CD8-positive, alpha-beta memory T cell (primary cell): ENCODE results near the gene SCLY. TPM values are rescaled to one million over a fixed set of nuclear protein-coding genes. Genes with fewer than 3 reads are reported as not detected.
A peak's percentile ranks its signal among the peaks of the same experiment; 100 is the strongest.
"Not testable (repeated sequence)": the region's sequence is repeated elsewhere in the genome, so short reads cannot be mapped to it uniquely, and the experiment has no call there.

Source experiments
- CTCF ChIA-PET: fragments of 350-600 bp; sonication (Branson Sonifier 250); formaldehyde crosslinking; loops from one replicate; lab custom pipeline; 2021; ENCODE audit warnings: antibody characterized with exemption; lab: Charles Lee
- POLR2A ChIA-PET: fragments of 350-600 bp; sonication (Branson Sonifier 250); formaldehyde crosslinking; loops from one replicate; lab custom pipeline; 2021; ENCODE audit warnings: antibody characterized with exemption; lab: Charles Lee
- DNase-seq, 5 donors: peaks; one replicate each; pipeline versions ENCODE4 v3.0.0 to v3.0.0-alpha.2; 2020 to 2022; ENCODE audit warnings: mixed read lengths in 1 of 5
- H3K27ac ChIP-seq: one replicate; pipeline ENCODE4 v1.7.0; 2013; ENCODE audit warnings: low read depth, mild to moderate bottlenecking, low read length, moderate library complexity
- H3K27me3 ChIP-seq: 2 replicates; pipeline ENCODE4 v1.7.0; 2013; ENCODE audit warnings: low read length, mild to moderate bottlenecking; ENCODE audit not compliant: insufficient read depth, poor library complexity, severe bottlenecking
- H3K36me3 ChIP-seq: 2 replicates; pipeline ENCODE4 v1.7.0; 2013; ENCODE audit warnings: mild to moderate bottlenecking, low read length, moderate library complexity; ENCODE audit not compliant: insufficient read depth
- H3K4me1 ChIP-seq: 2 replicates; pipeline ENCODE4 v1.7.0; 2013; ENCODE audit warnings: mild to moderate bottlenecking, low read length, moderate library complexity; ENCODE audit not compliant: insufficient read depth
- H3K4me3 ChIP-seq: 2 replicates; pipeline ENCODE4 v1.7.0; 2013; ENCODE audit warnings: mild to moderate bottlenecking, low read length
- H3K9me3 ChIP-seq: 2 replicates; pipeline ENCODE4 v1.7.0; 2013; ENCODE audit warnings: mild to moderate bottlenecking, low read length
- H3K27ac Mint-ChIP-seq, 8 donors: one replicate each; pipeline ENCODE4 v1.8.0; 2020 to 2021; ENCODE audit warnings: mixed read lengths in 8 of 8, mild to moderate bottlenecking in 6 of 8, inconsistent platforms in 3 of 8, moderate library complexity in 3 of 8
- H3K27me3 Mint-ChIP-seq, 2 donors: one replicate each; pipeline ENCODE4 v1.8.0; 2020 to 2021; ENCODE audit warnings: mixed read lengths in 2 of 2, mild to moderate bottlenecking in 1 of 2, moderate library complexity in 1 of 2
- H3K36me3 Mint-ChIP-seq, 3 donors: one replicate each; pipeline ENCODE4 v1.8.0; 2020 to 2021; ENCODE audit warnings: mixed read lengths in 3 of 3, inconsistent platforms in 1 of 3, mild to moderate bottlenecking in 1 of 3
- H3K4me1 Mint-ChIP-seq, 3 donors: one replicate each; pipeline ENCODE4 v1.8.0; 2020 to 2021; ENCODE audit warnings: mixed read lengths in 3 of 3, inconsistent platforms in 1 of 3, mild to moderate bottlenecking in 1 of 3
- H3K4me3 Mint-ChIP-seq, 7 donors: one replicate each; pipeline ENCODE4 v1.8.0; 2020 to 2021; ENCODE audit warnings: mixed read lengths in 7 of 7, mild to moderate bottlenecking in 6 of 7, moderate library complexity in 4 of 7, inconsistent platforms in 2 of 7
- H3K9me3 Mint-ChIP-seq, 5 donors: one replicate each; pipeline ENCODE4 v1.8.0; 2020 to 2022; ENCODE audit warnings: mixed read lengths in 5 of 5, mild to moderate bottlenecking in 3 of 5, moderate library complexity in 2 of 5, inconsistent platforms in 1 of 5
- polyA plus RNA-seq: library from polyadenylated mRNA; unstranded; fragments of 300-500 nt; fragmentation: Illumina TruSeq; gene quantifications from one replicate; pipeline ENCODE4 v1.2.3, GENCODE V29; 2021
- total RNA-seq, 2 experiments: library from RNA; stranded (reverse); gene quantifications; one replicate each; pipeline ENCODE4 v1.2.3, GENCODE V29; 2021

SCLY gene
- total and polyA plus RNA-seq, 3 experiments from 2014 or later = 16.1 to 70.5 (median 64.8) TPM

DNA sequence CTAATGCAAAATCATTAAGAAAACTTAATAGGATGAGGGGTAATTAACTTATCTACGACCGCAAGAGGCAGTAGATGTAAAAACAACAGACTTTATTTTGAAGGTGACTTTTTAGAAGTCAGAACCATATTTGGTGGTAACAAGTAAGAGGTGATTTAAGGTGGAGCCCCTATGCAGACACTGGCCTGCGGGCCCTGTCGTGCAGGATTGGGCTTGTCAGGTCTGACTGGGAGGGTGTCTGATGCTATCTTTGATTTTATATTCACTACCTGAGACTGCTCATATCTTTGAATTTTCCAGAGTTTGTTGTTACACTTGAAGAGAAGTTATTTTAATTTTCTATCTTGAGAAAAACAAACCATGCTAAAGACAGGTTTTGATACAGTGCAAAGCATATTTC is 29.1 kb upstream of the SCLY start:
- H3K4me1 Mint-ChIP-seq = no peaks in the 10 kb centered on the region

DNA sequence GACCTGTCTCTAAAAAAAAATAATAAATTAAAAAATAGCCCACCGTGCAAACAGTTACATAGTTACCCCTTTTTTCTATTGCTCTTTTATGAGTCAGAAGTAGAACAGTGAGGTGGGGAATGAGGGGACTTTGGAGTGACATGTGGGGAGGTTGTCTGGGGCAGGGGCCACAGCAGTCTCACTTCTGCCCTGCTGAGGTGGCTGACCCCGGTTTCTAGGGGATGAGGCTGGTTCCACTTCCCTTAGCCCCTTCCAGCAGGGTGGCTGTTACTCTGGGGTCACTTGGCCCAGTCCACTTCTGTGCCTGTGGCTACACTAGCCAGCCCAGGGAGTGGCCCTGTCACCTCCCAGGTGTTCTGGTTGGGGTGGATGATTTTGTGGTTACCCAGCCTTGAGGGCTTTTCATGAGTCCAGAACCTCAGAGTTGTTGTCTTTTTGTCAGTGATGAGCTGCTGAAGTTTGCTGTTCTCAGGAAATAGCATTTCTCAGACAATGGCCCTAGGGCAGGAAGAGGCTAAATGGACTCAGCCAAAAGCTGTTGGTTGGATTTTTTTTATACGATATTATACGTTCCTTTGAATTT is 28.0 kb upstream of the SCLY start:
- Mint-ChIP-seq H3K9me3 (no peaks in the 10 kb centered on the region), H3K27me3 (no peaks in the 10 kb centered on the region), H3K4me1 (no peaks in the 10 kb centered on the region), H3K27ac (no peak overlapping the region), H3K36me3 (peaks cover 4 to 75% (median 25%) of the 10 kb centered on the region in 3 donors), H3K4me3 (no peak overlapping the region)
- POLR2A ChIA-PET = no interaction called here
- no peak for DNase-seq
- Histone ChIP-seq H3K4me1 (no peaks in the 10 kb centered on the region), H3K9me3 (no peaks in the 10 kb centered on the region), H3K36me3 (peaks cover 27% of the 10 kb centered on the region), H3K4me3 (no peak overlapping the region), H3K27ac (no peak overlapping the region), H3K27me3 (no peaks in the 10 kb centered on the region)
- CTCF ChIA-PET = no interaction called here

More for the DNA sequence above, 29.1 kb upstream of the SCLY start:
- no peak for DNase-seq
- CTCF ChIA-PET = no interaction called here
- no peaks in the 10 kb centered on the region for H3K4me1 ChIP-seq
- H3K36me3 Mint-ChIP-seq = peaks cover 4 to 73% (median 29%) of the 10 kb centered on the region in 3 donors
- H3K4me3 ChIP-seq = no peak overlapping the region
- no peaks in the 10 kb centered on the region for H3K9me3 ChIP-seq
- POLR2A ChIA-PET = no interaction called here
- H3K27me3 Mint-ChIP-seq = no peaks in the 10 kb centered on the region
- no peaks in the 10 kb centered on the region for H3K9me3 Mint-ChIP-seq
- no peak overlapping the region for H3K27ac Mint-ChIP-seq
- no peaks in the 10 kb centered on the region for H3K27me3 ChIP-seq
- H3K27ac ChIP-seq = no peak overlapping the region
- H3K36me3 ChIP-seq = peaks cover 27% of the 10 kb centered on the region
- no peak overlapping the region for H3K4me3 Mint-ChIP-seq

DNA sequence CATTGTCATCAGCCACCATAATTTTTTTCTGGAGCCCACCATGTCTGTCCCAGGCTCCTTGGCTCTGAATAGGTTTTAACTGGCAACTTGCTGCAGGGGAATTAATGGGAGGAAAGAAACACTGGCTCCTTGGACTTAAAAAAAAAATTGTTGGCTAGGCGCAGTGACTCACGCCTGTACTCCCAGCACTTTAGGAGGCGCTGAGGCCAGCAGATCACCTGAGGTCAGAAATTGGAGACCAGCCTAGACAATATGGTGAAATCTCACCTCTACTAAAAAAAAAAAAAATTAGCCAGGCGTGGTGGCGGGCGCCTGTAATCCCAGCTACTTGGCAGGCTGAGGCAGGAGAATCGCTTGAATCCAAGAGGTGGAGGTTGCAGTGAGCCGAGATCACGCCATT is 26.8 kb upstream of the SCLY start:
- H3K27ac ChIP-seq, H3K27me3 ChIP-seq, H3K9me3 Mint-ChIP-seq, H3K27ac Mint-ChIP-seq, DNase-seq, H3K4me3 ChIP-seq, H3K9me3 ChIP-seq, POLR2A ChIA-PET, H3K4me3 Mint-ChIP-seq, H3K27me3 Mint-ChIP-seq, H3K4me1 Mint-ChIP-seq, CTCF ChIA-PET, H3K4me1 ChIP-seq: not testable (repeated sequence)
- H3K36me3 Mint-ChIP-seq = peaks cover 4 to 79% (median 29%) of the 10 kb centered on the region in 3 donors
- H3K36me3 ChIP-seq = peaks cover 27% of the 10 kb centered on the region

DNA sequence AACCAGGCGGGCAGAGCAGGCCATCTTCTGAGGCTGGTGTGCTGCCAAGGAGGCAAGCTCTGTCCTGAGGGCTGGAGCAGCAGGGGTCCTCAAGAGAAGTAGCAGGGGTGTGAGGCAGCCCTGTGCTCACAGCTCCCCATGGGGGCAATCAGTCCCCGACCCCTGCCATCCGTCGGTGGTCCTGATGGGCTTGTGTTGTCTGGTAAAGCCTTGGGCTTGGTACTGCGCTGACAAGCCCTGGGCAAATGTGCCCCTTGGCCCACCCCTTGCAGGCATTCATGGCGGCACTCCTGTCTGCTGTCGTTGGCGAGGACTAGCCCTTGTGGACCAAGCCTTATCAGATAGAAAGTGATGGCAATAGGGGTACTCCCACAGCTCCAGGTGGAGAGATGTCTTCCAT is 22.6 kb upstream of the SCLY start:
- ChIA-PET CTCF (no interaction called here), POLR2A (no interaction called here)
- no peaks in the 10 kb centered on the region for H3K9me3 ChIP-seq
- no peaks in the 10 kb centered on the region for H3K4me1 ChIP-seq
- no peak for DNase-seq
- Mint-ChIP-seq H3K27ac (no peak overlapping the region), H3K4me3 (no peak overlapping the region), H3K4me1 (peaks cover 0 to 11% (median 5%) of the 10 kb centered on the region in 3 donors), H3K36me3 (peaks cover 15 to 86% (median 34%) of the 10 kb centered on the region in 3 donors), H3K27me3 (no peaks in the 10 kb centered on the region), H3K9me3 (no peaks in the 10 kb centered on the region)
- peaks cover 11% of the 10 kb centered on the region for H3K36me3 ChIP-seq
- H3K27ac ChIP-seq = no peak overlapping the region
- H3K4me3 ChIP-seq = no peak overlapping the region
- no peaks in the 10 kb centered on the region for H3K27me3 ChIP-seq

DNA sequence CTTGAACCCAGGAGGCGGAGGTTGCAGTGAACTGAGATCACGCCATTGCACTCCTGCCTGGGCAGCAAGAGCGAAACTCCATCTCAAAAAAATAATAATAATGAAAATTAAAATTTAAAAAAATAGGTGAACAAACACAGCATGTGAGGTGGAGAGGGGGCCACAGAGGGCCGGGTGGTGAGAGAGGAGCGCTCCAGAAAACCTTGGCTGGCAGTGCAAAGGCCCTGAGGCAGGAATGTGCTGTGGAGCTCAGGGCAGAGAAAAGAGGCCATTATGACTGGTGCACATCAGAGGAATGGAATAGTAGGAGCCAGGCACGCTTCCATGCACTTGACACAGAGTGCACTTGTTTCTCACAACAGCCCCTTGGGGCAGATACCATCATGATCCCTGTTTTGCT is 21.6 kb upstream of the SCLY start:
- DNase-seq = no peak
- Mint-ChIP-seq H3K36me3 (peaks cover 15 to 87% (median 37%) of the 10 kb centered on the region in 3 donors), H3K27me3 (no peaks in the 10 kb centered on the region), H3K4me3 (no peak overlapping the region), H3K4me1 (peaks cover 0 to 11% (median 5%) of the 10 kb centered on the region in 3 donors), H3K9me3 (no peaks in the 10 kb centered on the region), H3K27ac (no peak overlapping the region)
- H3K4me1 ChIP-seq = no peaks in the 10 kb centered on the region
- no peak overlapping the region for H3K27ac ChIP-seq
- ChIA-PET CTCF (no interaction called here), POLR2A (no interaction called here)
- H3K27me3 ChIP-seq = no peaks in the 10 kb centered on the region
- no peaks in the 10 kb centered on the region for H3K9me3 ChIP-seq
- peaks cover 11% of the 10 kb centered on the region for H3K36me3 ChIP-seq
- no peak overlapping the region for H3K4me3 ChIP-seq

DNA sequence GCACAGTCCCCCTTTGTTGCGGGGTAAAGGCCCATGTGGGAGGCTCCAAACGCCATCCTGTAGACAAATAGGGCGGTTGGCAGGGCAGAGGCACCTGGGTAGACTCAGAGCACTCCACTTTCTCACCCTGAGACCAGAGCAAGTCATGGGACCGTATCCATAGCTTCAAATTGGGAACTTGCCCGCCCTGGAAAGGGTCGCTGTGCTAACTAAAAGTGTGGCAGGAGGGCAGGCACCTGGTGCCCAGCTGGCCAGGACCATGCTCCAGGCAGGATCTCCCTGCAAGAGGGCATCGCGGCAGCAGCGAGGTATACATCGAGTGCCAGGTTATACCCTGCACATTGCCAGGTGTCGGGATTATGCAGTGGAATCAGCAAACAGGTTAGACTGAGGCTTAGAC is 20.8 kb upstream of the SCLY start:
- POLR2A ChIA-PET = no interaction called here

DNA sequence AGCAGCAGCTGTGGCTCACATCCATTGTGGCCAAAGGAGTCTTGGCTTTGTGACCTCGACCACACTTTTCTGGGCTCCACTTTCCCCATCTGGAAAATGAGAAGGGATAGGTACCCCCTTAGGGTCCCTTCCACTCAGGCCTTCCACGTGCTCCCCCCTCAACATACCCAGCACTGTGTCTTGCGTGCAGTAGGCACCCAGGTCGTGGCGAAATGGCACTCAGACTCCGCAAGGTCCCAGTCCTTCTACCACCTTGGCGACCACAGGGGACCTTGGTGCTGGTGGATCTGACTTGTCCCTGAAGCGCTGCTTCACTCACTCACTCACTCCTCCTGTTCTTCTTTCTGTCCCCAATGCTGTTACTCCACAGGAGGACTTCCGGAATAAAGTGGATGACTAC is 19.9 kb upstream of the SCLY start:
- POLR2A ChIA-PET = no interaction called here
- CTCF ChIA-PET = no interaction called here
- H3K9me3 ChIP-seq = no peaks in the 10 kb centered on the region
- peaks cover 0 to 11% (median 5%) of the 10 kb centered on the region in 3 donors for H3K4me1 Mint-ChIP-seq
- no peak overlapping the region for H3K27ac Mint-ChIP-seq
- H3K36me3 Mint-ChIP-seq = peaks cover 14 to 77% (median 34%) of the 10 kb centered on the region in 3 donors
- H3K27me3 ChIP-seq = no peaks in the 10 kb centered on the region
- DNase-seq = no peak
- H3K4me3 ChIP-seq = no peak overlapping the region
- H3K36me3 ChIP-seq = peaks cover 7% of the 10 kb centered on the region
- no peak overlapping the region for H3K4me3 Mint-ChIP-seq
- no peaks in the 10 kb centered on the region for H3K9me3 Mint-ChIP-seq
- H3K27me3 Mint-ChIP-seq = no peaks in the 10 kb centered on the region
- H3K27ac ChIP-seq = no peak overlapping the region
- no peaks in the 10 kb centered on the region for H3K4me1 ChIP-seq

More for the DNA sequence above, 20.8 kb upstream of the SCLY start:
- H3K4me1 Mint-ChIP-seq = peaks cover 0 to 11% (median 5%) of the 10 kb centered on the region in 3 donors
- H3K9me3 Mint-ChIP-seq = no peaks in the 10 kb centered on the region
- no peak overlapping the region for H3K4me3 ChIP-seq
- CTCF ChIA-PET = no interaction called here
- H3K36me3 Mint-ChIP-seq = peaks cover 10 to 84% (median 37%) of the 10 kb centered on the region in 3 donors
- H3K4me1 ChIP-seq = no peaks in the 10 kb centered on the region
- no peaks in the 10 kb centered on the region for H3K27me3 Mint-ChIP-seq
- no peak overlapping the region for H3K27ac ChIP-seq
- H3K4me3 Mint-ChIP-seq = no peak overlapping the region
- peaks cover 11% of the 10 kb centered on the region for H3K36me3 ChIP-seq
- no peaks in the 10 kb centered on the region for H3K27me3 ChIP-seq
- no peak for DNase-seq
- H3K9me3 ChIP-seq = no peaks in the 10 kb centered on the region
- peak overlapping the region in 1 of 8 donors; percentile 14 for H3K27ac Mint-ChIP-seq

DNA sequence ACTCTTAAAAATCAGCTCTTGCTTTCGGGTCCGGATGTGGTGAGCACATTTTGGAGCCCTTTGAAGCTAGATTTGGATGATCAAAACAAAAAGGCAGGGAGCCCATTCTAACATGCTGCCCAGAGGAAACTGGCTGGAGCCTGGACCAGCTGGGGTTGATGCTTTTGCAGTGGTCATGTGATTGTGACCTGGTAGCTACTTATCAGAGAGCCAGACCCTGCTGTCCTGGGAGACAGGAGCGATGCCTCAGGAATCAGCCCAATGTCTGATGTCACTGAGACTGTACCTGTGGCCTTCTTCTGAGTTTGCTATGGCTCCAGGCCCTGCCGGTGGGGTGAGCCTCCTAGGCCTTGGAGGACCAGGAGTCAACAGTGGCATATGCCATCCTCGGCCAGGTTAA is 18.7 kb upstream of the SCLY start:
- Mint-ChIP-seq H3K36me3 (peaks cover 18 to 73% (median 36%) of the 10 kb centered on the region in 3 donors), H3K4me1 (peaks cover 0 to 11% (median 5%) of the 10 kb centered on the region in 3 donors), H3K27ac (peak overlapping the region in 2 of 8 donors; percentile 15 to 29), H3K27me3 (no peaks in the 10 kb centered on the region), H3K4me3 (no peak overlapping the region), H3K9me3 (peaks cover 0 to 4% (median 0%) of the 10 kb centered on the region in 5 donors)
- CTCF ChIA-PET = no interaction called here
- POLR2A ChIA-PET = no interaction called here
- Histone ChIP-seq H3K9me3 (no peaks in the 10 kb centered on the region), H3K27me3 (no peaks in the 10 kb centered on the region), H3K36me3 (peaks cover 7% of the 10 kb centered on the region), H3K4me1 (no peaks in the 10 kb centered on the region), H3K4me3 (no peak overlapping the region), H3K27ac (no peak overlapping the region)
- no peak for DNase-seq
